Tibial nerve (tissue), 4 donors: Measurements from ENCODE around the gene BBS12. TPM values are rescaled to one million over a fixed set of nuclear protein-coding genes. Genes with fewer than 3 reads are reported as not detected.

Source experiments
- DNase-seq, 2 donors: peaks; one replicate each; pipeline ENCODE4 v3.0.0-alpha.2; 2019; ENCODE audit warnings: low spot score in 2 of 2
- H3K27ac ChIP-seq, 4 donors: fragments of 200-600 bp; sonication (generic) in 3 of 4; one replicate each; pipeline ENCODE4 v1.5.1; 2017 to 2019; ENCODE audit warnings: mild to moderate bottlenecking in 1 of 4
- H3K27me3 ChIP-seq, 2 donors: fragments of 200-600 bp; sonication (generic) in 1 of 2; one replicate each; pipeline versions ENCODE4 v1.5.1 to v1.6.0; 2017 to 2019
- H3K36me3 ChIP-seq, 3 donors: fragments of 200-600 bp; sonication (generic); one replicate each; pipeline ENCODE4 v1.5.1; 2018 to 2019
- H3K4me1 ChIP-seq, 4 donors: fragments of 200-600 bp; sonication (generic) in 3 of 4; one replicate each; pipeline ENCODE4 v1.5.1; 2017 to 2019
- H3K4me3 ChIP-seq, 4 donors: fragments of 200-600 bp; sonication (generic) in 3 of 4; one replicate each; pipeline ENCODE4 v1.5.1; 2017 to 2019; ENCODE audit warnings: mild to moderate bottlenecking in 1 of 4, moderate library complexity in 1 of 4
- H3K9me3 ChIP-seq, 4 donors: fragments of 200-600 bp; sonication (generic) in 3 of 4; one replicate each; pipeline ENCODE4 v1.5.1; 2017 to 2019
- CTCF ChIP-seq, 5 experiments: fragments of 200-600 bp in 3 of 5; fragments of 450-650 bp in 2 of 5; sonication (generic) in 3 of 5; IDR thresholded peaks; one replicate each; pipeline ENCODE4 v1.5.1; 2016 to 2019; ENCODE audit warnings: antibody characterized with exemption in 5 of 5, mild to moderate bottlenecking in 3 of 5, moderate library complexity in 2 of 5
- EP300 ChIP-seq, 2 donors: sonication (generic); formaldehyde crosslinking; IDR thresholded peaks; one replicate each; pipeline ENCODE4 v1.6.1; 2017; ENCODE audit warnings: antibody characterized with exemption in 2 of 2, mild to moderate bottlenecking in 1 of 2
- POLR2A ChIP-seq, 2 donors: fragments of 450-650 bp; IDR thresholded peaks; one replicate each; pipeline ENCODE4 v1.6.1; 2017; ENCODE audit warnings: antibody characterized with exemption in 2 of 2, mild to moderate bottlenecking in 2 of 2, moderate library complexity in 2 of 2
- WGBS, 2 donors: methylation state at CpG; one replicate each; pipeline ENCODE4 v1.1.5; 2018; 5-methylcytosine and 5-hydroxymethylcytosine counted together
- total RNA-seq, 4 donors: library from RNA; depleted of rRNA; stranded (reverse); fragments of >200 nt; gene quantifications; one replicate each; pipeline ENCODE4 v1.1.0, GENCODE V29; 2016

BBS12 gene
- total RNA-seq, 4 donors from 2014 or later: 2.9 to 6.7 (median 5.3) TPM

- WGBS, 2 donors: 67% methylated on average over 4 of the region's 4 CpGs
- no peak for TF ChIP-seq POLR2A (IDR thresholded peaks at IDR 0.05)
- no peak for TF ChIP-seq EP300 (IDR thresholded peaks at IDR 0.05)
- no peak for TF ChIP-seq CTCF (IDR thresholded peaks at IDR 0.05)
- DNase-seq: no peak
- no peak overlapping the region for H3K4me3 ChIP-seq
- H3K9me3 ChIP-seq: no peaks in the 10 kb centered on the region
- peaks cover 0 to 6% (median 0%) of the 10 kb centered on the region in 4 donors for H3K4me1 ChIP-seq
- H3K36me3 ChIP-seq: no peaks in the 10 kb centered on the region
- no peak overlapping the region for H3K27ac ChIP-seq
- no peaks in the 10 kb centered on the region for H3K27me3 ChIP-seq
Measured at GRCh38 chr4:122691988-122692387, 40.5 kb upstream of the BBS12 start.

GRCh38 chr4:122692641-122693520, 39.6 kb upstream of the BBS12 start:
- Histone ChIP-seq H3K27ac (no peak overlapping the region), H3K36me3 (no peaks in the 10 kb centered on the region), H3K4me3 (no peak overlapping the region), H3K9me3 (no peaks in the 10 kb centered on the region), H3K27me3 (no peaks in the 10 kb centered on the region), H3K4me1 (peaks cover 0 to 5% (median 0%) of the 10 kb centered on the region in 4 donors)
- TF ChIP-seq POLR2A (IDR thresholded peaks at IDR 0.05): no peak
- no peak for TF ChIP-seq CTCF (IDR thresholded peaks at IDR 0.05)
- no peak for TF ChIP-seq EP300 (IDR thresholded peaks at IDR 0.05)
- WGBS, 2 donors: 52 to 53% methylated on average over 3 of the region's 3 CpGs
- DNase-seq: no peak

- 69 to 84% methylated on average over 2 of the region's 2 CpGs for WGBS, 2 donors
Measured at GRCh38 chr4:122695226-122695625, 37.3 kb upstream of the BBS12 start.

GRCh38 chr4:122700178-122700725, 32.3 kb upstream of the BBS12 start:
- H3K36me3 ChIP-seq: no peaks in the 10 kb centered on the region
- H3K4me1 ChIP-seq: no peaks in the 10 kb centered on the region
- no peaks in the 10 kb centered on the region for H3K27me3 ChIP-seq
- no peaks in the 10 kb centered on the region for H3K9me3 ChIP-seq
- no peak overlapping the region for H3K27ac ChIP-seq
- TF ChIP-seq EP300 (IDR thresholded peaks at IDR 0.05) (no peak), POLR2A (IDR thresholded peaks at IDR 0.05) (no peak), CTCF (IDR thresholded peaks at IDR 0.05) (no peak)
- no peak for DNase-seq
- 60 to 65% methylated on average over 8 of the region's 8 CpGs for WGBS, 2 donors
- no peak overlapping the region for H3K4me3 ChIP-seq

More at GRCh38 chr4:122695226-122695625, 37.3 kb upstream of the BBS12 start:
- Histone ChIP-seq H3K27ac (no peak overlapping the region), H3K4me3 (no peak overlapping the region), H3K36me3 (no peaks in the 10 kb centered on the region), H3K27me3 (no peaks in the 10 kb centered on the region), H3K9me3 (no peaks in the 10 kb centered on the region), H3K4me1 (no peaks in the 10 kb centered on the region)
- no peak for DNase-seq
- no peak for TF ChIP-seq EP300 (IDR thresholded peaks at IDR 0.05)
- TF ChIP-seq CTCF (IDR thresholded peaks at IDR 0.05): no peak
- TF ChIP-seq POLR2A (IDR thresholded peaks at IDR 0.05): no peak

- 67 to 82% methylated on average over 5 of the region's 5 CpGs for WGBS, 2 donors
- no peaks in the 10 kb centered on the region for H3K4me1 ChIP-seq
- DNase-seq: no peak
- no peaks in the 10 kb centered on the region for H3K36me3 ChIP-seq
- no peaks in the 10 kb centered on the region for H3K27me3 ChIP-seq
- TF ChIP-seq POLR2A (IDR thresholded peaks at IDR 0.05): no peak
- TF ChIP-seq CTCF (IDR thresholded peaks at IDR 0.05): no peak
- no peak for TF ChIP-seq EP300 (IDR thresholded peaks at IDR 0.05)
- no peak overlapping the region for H3K27ac ChIP-seq
- no peaks in the 10 kb centered on the region for H3K9me3 ChIP-seq
- no peak overlapping the region for H3K4me3 ChIP-seq
Measured at GRCh38 chr4:122701061-122701460, 31.4 kb upstream of the BBS12 start.
